Measurements from ENCODE around the gene FAM78A.

- TF ChIP-seq CTCF (conservative IDR thresholded peaks at IDR 0.05; ENCODE audit: low read depth, low read length) (no peak), EZH2 (IDR thresholded peaks at IDR 0.05; ENCODE audit: low read length, unreplicated experiment) (no peak)
These were observed 5.9 kb upstream of the FAM78A start for GRCh38 chr9:131282175-131282574.
